ENCODE data around the gene SPOCK1.

GRCh38 chr5:137200906-137201700 is 298.0 kb downstream of the SPOCK1 start:
- TF ChIP-seq EZH2 (IDR thresholded peaks at IDR 0.05; ENCODE audit: borderline replicate concordance, low read depth, low read length, severe bottlenecking), result no peak
- TF ChIP-seq, protein P1, sequence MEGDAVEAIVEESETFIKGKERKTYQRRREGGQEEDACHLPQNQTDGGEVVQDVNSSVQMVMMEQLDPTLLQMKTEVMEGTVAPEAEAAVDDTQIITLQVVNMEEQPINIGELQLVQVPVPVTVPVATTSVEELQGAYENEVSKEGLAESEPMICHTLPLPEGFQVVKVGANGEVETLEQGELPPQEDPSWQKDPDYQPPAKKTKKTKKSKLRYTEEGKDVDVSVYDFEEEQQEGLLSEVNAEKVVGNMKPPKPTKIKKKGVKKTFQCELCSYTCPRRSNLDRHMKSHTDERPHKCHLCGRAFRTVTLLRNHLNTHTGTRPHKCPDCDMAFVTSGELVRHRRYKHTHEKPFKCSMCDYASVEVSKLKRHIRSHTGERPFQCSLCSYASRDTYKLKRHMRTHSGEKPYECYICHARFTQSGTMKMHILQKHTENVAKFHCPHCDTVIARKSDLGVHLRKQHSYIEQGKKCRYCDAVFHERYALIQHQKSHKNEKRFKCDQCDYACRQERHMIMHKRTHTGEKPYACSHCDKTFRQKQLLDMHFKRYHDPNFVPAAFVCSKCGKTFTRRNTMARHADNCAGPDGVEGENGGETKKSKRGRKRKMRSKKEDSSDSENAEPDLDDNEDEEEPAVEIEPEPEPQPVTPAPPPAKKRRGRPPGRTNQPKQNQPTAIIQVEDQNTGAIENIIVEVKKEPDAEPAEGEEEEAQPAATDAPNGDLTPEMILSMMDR (IDR thresholded peaks at IDR 0.05; ENCODE audit: borderline replicate concordance, extremely low read depth, low read length, poor library complexity, severe bottlenecking), result no peak
